ENCODE results near the gene LTC4S. TPM values are rescaled to one million over a fixed set of nuclear protein-coding genes. Genes with fewer than 3 reads are reported as not detected.
"Not testable (repeated sequence)": the region's sequence is repeated elsewhere in the genome, so short reads cannot be mapped to it uniquely, and the experiment has no call there.

Gene LTC4S
- not detected in 2 replicates for polyA plus RNA-seq (2011; rRNA removed)
- 0.08 and 0.19 TPM in 2 replicates for polyA plus RNA-seq (2012; cell fraction: cytosol; rRNA removed)
- polyA plus RNA-seq (2012; cell fraction: nucleus; rRNA removed) = 0.67 and 1.3 TPM in 2 replicates
- polyA plus RNA-seq (2017; fragmentation: RNase III; extraction: RNeasy Plus Mini Kit Qiagen cat#74134 plus additional on column Dnase treatment) = 0.26 TPM in 1 of 3 replicates, not detected in the others
- polyA minus RNA-seq (2011; rRNA and poly(A)+ RNA removed) = not detected in 2 replicates

GRCh38 chr5:179793468-179794139, at the start of gene LTC4S:
TSS of gene LTC4S (plus strand) at chr5:179793986. CDS start at chr5:179794081, 95 bp downstream.
- Histone ChIP-seq H3K9me3 (no peaks in the 10 kb centered on the region), H3K4me2 (no peak within 1 kb of the TSS; the same call in 2 of the 3 replicates), H3K27ac (no peak within 1 kb of the TSS), H3K4me1 (peaks cover 14% of the 10 kb centered on the region; the same call in 2 of the 3 replicates), H3K4me3 (no peak within 1 kb of the TSS)
- TF ChIP-seq HES2 (IDR thresholded peaks at IDR 0.05) = no peak
- TF ChIP-seq POLR2AphosphoS2 (conservative IDR thresholded peaks at IDR 0.05; ENCODE audit: low read length) = no peak
- no peak for TF ChIP-seq RCOR1 (IDR thresholded peaks at IDR 0.05; ENCODE audit: low read depth, low read length)
- no peak for TF ChIP-seq CBX8 (IDR thresholded peaks at IDR 0.05)
- no peak for TF ChIP-seq JUN (IDR thresholded peaks at IDR 0.05)
- ATAC-seq (no peak), FAIRE-seq (no peak), DNase-seq (ENCODE audit: low read depth in 1 of 2, low spot score in 1 of 2) (no peak)
- CTCF ChIA-PET = interaction anchor here (4.1 to 6.4 kb wide), 4 partner anchors 9 to 32 kb away, joined by 26 to 68 read pairs (median 42); no protein-coding TSS in a partner anchor
- 88% methylated on average over 18 of the region's 19 CpGs for WGBS (ENCODE audit: missing lambda C conversion rate)
- POLR2A ChIA-PET = interaction anchor here (1.0 kb wide), 2 partner anchors 27 to 170 kb away, joined by 3 to 4 read pairs; partner anchors contain the start of genes HNRNPH1 and SQSTM1

- H3K4me3 ChIP-seq; FAIRE-seq; DNase-seq (ENCODE audit: low read depth in 1 of 2, low spot score in 1 of 2); H3K9me3 ChIP-seq; H3K4me1 ChIP-seq; ATAC-seq; H3K27ac ChIP-seq; H3K4me2 ChIP-seq: not testable (repeated sequence)
- WGBS (ENCODE audit: missing lambda C conversion rate) = 96% methylated on average over 7 of the region's 7 CpGs
- ChIA-PET CTCF (interaction anchor here (0.7 to 1.6 kb wide), 5 partner anchors 12 to 76 kb away, joined by 3 to 5 read pairs (median 3); no protein-coding TSS in a partner anchor), POLR2A (interaction anchor here (0.8 kb wide), 1 partner anchor 120 kb away, joined by 3 read pairs; the partner anchor contains the start of gene HNRNPH1)
Observed at GRCh38 chr5:179744106-179744505, 49.7 kb upstream of the LTC4S start.

DNA sequence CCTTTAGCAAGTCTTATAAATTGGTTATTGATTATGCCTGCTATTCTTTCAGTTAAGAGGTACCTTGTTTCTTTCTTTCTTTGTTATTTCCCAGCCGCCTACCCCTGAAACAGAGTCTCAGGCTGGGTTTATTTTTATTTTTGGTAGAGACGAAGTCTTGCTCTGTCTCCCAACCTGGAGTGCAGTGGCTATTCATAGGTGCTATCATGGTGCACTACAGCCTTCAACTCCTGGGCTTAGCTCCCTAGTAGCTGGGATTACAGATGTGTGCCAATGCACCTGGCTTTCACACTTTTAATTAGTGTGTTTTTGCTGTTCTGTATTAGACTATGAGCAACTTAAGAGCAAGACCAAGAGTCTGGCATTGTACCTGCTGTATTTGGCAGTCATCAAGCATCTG, 46.9 kb upstream of the LTC4S start:
- ChIA-PET CTCF (interaction anchor here (4.8 kb wide), 1 partner anchor 16 kb away, joined by 25 read pairs; no protein-coding TSS in a partner anchor), POLR2A (no interaction called here)
- Histone ChIP-seq H3K4me1 (no peaks in the 10 kb centered on the region), H3K27ac (no peak overlapping the region), H3K9me3 (no peaks in the 10 kb centered on the region), H3K4me2 (no peak overlapping the region), H3K4me3 (no peak overlapping the region)
- TF ChIP-seq PBX3 (IDR thresholded peaks at IDR 0.05) (no peak), MAZ (IDR thresholded peaks at IDR 0.05; ENCODE audit: borderline replicate concordance, low read depth, low read length) (no peak), SREBF2 (IDR thresholded peaks at IDR 0.05) (no peak), CEBPB (IDR thresholded peaks at IDR 0.05) (no peak), ZNF302 (CRISPR knock-in tag; IDR thresholded peaks at IDR 0.05) (no peak), REST (IDR thresholded peaks at IDR 0.05) (no peak), MAFK (IDR thresholded peaks at IDR 0.05; ENCODE audit: partially characterized antibody) (no peak), HEYL (CRISPR knock-in tag; IDR thresholded peaks at IDR 0.05) (no peak), RFX5 (IDR thresholded peaks at IDR 0.05) (no peak), CBX2 (IDR thresholded peaks at IDR 0.05; ENCODE audit: borderline replicate concordance, low read depth) (no peak), ESRRA (IDR thresholded peaks at IDR 0.05; ENCODE audit: borderline replicate concordance, low read length) (no peak), FOXS1 (CRISPR knock-in tag; IDR thresholded peaks at IDR 0.05) (no peak), EHMT2 (IDR thresholded peaks at IDR 0.05; ENCODE audit: low read depth) (no peak), HES2 (IDR thresholded peaks at IDR 0.05) (no peak), FOSL2 (IDR thresholded peaks at IDR 0.05) (no peak), FOSL2 (CRISPR knock-in tag; IDR thresholded peaks at IDR 0.05) (no peak), NPAS2 (CRISPR knock-in tag; IDR thresholded peaks at IDR 0.05; ENCODE audit: borderline replicate concordance) (no peak), SMC3 (IDR thresholded peaks at IDR 0.05) (no peak)
- TF ChIP-seq, protein P1, sequence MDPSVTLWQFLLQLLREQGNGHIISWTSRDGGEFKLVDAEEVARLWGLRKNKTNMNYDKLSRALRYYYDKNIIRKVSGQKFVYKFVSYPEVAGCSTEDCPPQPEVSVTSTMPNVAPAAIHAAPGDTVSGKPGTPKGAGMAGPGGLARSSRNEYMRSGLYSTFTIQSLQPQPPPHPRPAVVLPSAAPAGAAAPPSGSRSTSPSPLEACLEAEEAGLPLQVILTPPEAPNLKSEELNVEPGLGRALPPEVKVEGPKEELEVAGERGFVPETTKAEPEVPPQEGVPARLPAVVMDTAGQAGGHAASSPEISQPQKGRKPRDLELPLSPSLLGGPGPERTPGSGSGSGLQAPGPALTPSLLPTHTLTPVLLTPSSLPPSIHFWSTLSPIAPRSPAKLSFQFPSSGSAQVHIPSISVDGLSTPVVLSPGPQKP (IDR thresholded peaks at IDR 0.05; ENCODE audit: low read depth, low read length) = no peak
- TF ChIP-seq, protein P2, sequence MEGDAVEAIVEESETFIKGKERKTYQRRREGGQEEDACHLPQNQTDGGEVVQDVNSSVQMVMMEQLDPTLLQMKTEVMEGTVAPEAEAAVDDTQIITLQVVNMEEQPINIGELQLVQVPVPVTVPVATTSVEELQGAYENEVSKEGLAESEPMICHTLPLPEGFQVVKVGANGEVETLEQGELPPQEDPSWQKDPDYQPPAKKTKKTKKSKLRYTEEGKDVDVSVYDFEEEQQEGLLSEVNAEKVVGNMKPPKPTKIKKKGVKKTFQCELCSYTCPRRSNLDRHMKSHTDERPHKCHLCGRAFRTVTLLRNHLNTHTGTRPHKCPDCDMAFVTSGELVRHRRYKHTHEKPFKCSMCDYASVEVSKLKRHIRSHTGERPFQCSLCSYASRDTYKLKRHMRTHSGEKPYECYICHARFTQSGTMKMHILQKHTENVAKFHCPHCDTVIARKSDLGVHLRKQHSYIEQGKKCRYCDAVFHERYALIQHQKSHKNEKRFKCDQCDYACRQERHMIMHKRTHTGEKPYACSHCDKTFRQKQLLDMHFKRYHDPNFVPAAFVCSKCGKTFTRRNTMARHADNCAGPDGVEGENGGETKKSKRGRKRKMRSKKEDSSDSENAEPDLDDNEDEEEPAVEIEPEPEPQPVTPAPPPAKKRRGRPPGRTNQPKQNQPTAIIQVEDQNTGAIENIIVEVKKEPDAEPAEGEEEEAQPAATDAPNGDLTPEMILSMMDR (IDR thresholded peaks at IDR 0.05) = no peak
- WGBS (ENCODE audit: missing lambda C conversion rate) = 89% methylated on average over 2 of the region's 2 CpGs
- FAIRE-seq (no peak), ATAC-seq (no peak), DNase-seq (ENCODE audit: low read depth in 1 of 2, low spot score in 1 of 2) (no peak)
